HepG2 (cell line): Measurements from ENCODE around the gene UPK1A. TPM values are rescaled to one million over a fixed set of nuclear protein-coding genes. Genes with fewer than 3 reads are reported as not detected.

ENCODE experiments used
- ASH2L ChIP-seq: fragments of 300-600, 200-600 bp; sonication (generic); IDR thresholded peaks from 2 replicates; pipeline ENCODE4 v1.7.0; 2017; ENCODE audit warnings: low read depth, mild to moderate bottlenecking, moderate library complexity, mixed read lengths, low read length; ENCODE audit not compliant: insufficient read length
- CHD4 ChIP-seq: fragments of 200-600 bp; sonication (generic); IDR thresholded peaks from 2 replicates; pipeline ENCODE4 v1.7.0; 2017; ENCODE audit warnings: mild to moderate bottlenecking, low read length, borderline replicate concordance
- CTCF ChIP-seq: sonication (generic); formaldehyde crosslinking; IDR thresholded peaks from 2 replicates; pipeline ENCODE4 v1.5.0; 2020; ENCODE audit warnings: mild to moderate bottlenecking, missing genetic modification reagents, moderate library complexity
- ELF3 ChIP-seq: IDR thresholded peaks from 2 replicates; pipeline ENCODE4 v1.6.1; 2016; ENCODE audit warnings: missing genetic modification reagents, missing compliant biosample characterization
- ELF4 ChIP-seq: sonication (generic); formaldehyde crosslinking; IDR thresholded peaks from 2 replicates; pipeline ENCODE4 v1.5.0; 2020; ENCODE audit warnings: missing genetic modification reagents, mild to moderate bottlenecking, moderate library complexity, borderline replicate concordance
- FIP1L1 ChIP-seq: fragments of 200-400 bp; formaldehyde crosslinking; IDR thresholded peaks from 2 replicates; pipeline ENCODE4 v1.6.1; 2018; ENCODE audit warnings: low read depth, mild to moderate bottlenecking, low read length, moderate library complexity, borderline replicate concordance; ENCODE audit not compliant: insufficient read depth
- FOXO1 ChIP-seq: sonication (generic); formaldehyde crosslinking; IDR thresholded peaks from 2 replicates; pipeline ENCODE4 v1.4.0; 2020; ENCODE audit warnings: missing genetic modification reagents
- GABPB1 ChIP-seq: IDR thresholded peaks from 2 replicates; pipeline ENCODE4 v1.6.1; 2016; ENCODE audit warnings: mild to moderate bottlenecking, missing genetic modification reagents, moderate library complexity, missing compliant biosample characterization
- JARID2 ChIP-seq: sonication (generic); formaldehyde crosslinking; IDR thresholded peaks from 2 replicates; pipeline ENCODE4 v1.8.1; 2023; ENCODE audit warnings: missing genetic modification reagents, inconsistent platforms; ENCODE audit not compliant: insufficient replicate concordance
- NCOA1 ChIP-seq: sonication (generic); formaldehyde crosslinking; IDR thresholded peaks from 2 replicates; pipeline ENCODE4 v1.9.0; 2021; ENCODE audit warnings: missing genetic modification reagents
- NCOA5 ChIP-seq: sonication (generic); formaldehyde crosslinking; IDR thresholded peaks from 2 replicates; pipeline ENCODE4 v1.4.0; 2020; ENCODE audit warnings: missing genetic modification reagents
- NR1H2 ChIP-seq: sonication (generic); formaldehyde crosslinking; IDR thresholded peaks from 2 replicates; pipeline ENCODE4 v1.8.1; 2022; ENCODE audit warnings: low read depth, missing genetic modification reagents, borderline replicate concordance
- POGZ ChIP-seq: sonication (generic); formaldehyde crosslinking; IDR thresholded peaks from 2 replicates; pipeline ENCODE4 v1.4.0; 2020; ENCODE audit warnings: mild to moderate bottlenecking, missing genetic modification reagents
- RBFOX2 ChIP-seq: fragments of 200-400 bp; formaldehyde crosslinking; IDR thresholded peaks from 2 replicates; pipeline ENCODE4 v1.6.1; 2017; ENCODE audit warnings: low read depth, mild to moderate bottlenecking, low read length
- SKI ChIP-seq: fragments of 450-650 bp; IDR thresholded peaks from one replicate; pipeline ENCODE4 v1.6.1; 2018; ENCODE audit warnings: mild to moderate bottlenecking; ENCODE audit not compliant: partially characterized antibody
- SOX13 ChIP-seq, 3 experiments: fragments of 450-650 bp in 1 of 3; sonication (generic) in 1 of 3; formaldehyde crosslinking in 1 of 3; IDR thresholded peaks in 2 of 3; conservative IDR thresholded peaks in 1 of 3; 2 replicates each; pipeline versions ENCODE4 v1.5.0 to v1.6.1; 2016 to 2020; ENCODE audit warnings: antibody characterized with exemption in 1 of 3, mild to moderate bottlenecking in 1 of 3, missing compliant biosample characterization in 1 of 3, missing genetic modification reagents in 1 of 3, moderate library complexity in 1 of 3
- TEAD3 ChIP-seq: optimal IDR thresholded peaks from 2 replicates; pipeline ENCODE3; 2016; ENCODE audit warnings: borderline replicate concordance
- YY1 ChIP-seq: IDR thresholded peaks from 2 replicates; pipeline ENCODE4 v1.6.1; 2011; ENCODE audit warnings: low read length, low read depth, moderate library complexity, mild to moderate bottlenecking; ENCODE audit not compliant: insufficient read depth, insufficient replicate concordance
- ZFP36 ChIP-seq: fragments of 150-350 bp; IDR thresholded peaks from 2 replicates; pipeline ENCODE4 v1.6.1; 2018; ENCODE audit warnings: borderline replicate concordance, low read length, low read depth; ENCODE audit not compliant: partially characterized antibody
- ZNF230 ChIP-seq: sonication (generic); formaldehyde crosslinking; IDR thresholded peaks from 2 replicates; pipeline ENCODE4 v1.4.0; 2020; ENCODE audit warnings: mild to moderate bottlenecking, missing genetic modification reagents
- ZNF253 ChIP-seq: sonication (generic); formaldehyde crosslinking; IDR thresholded peaks from 2 replicates; pipeline ENCODE4 v1.8.0; 2022; ENCODE audit warnings: mild to moderate bottlenecking, missing genetic modification reagents, borderline replicate concordance
- ZNF496 ChIP-seq: sonication (generic); formaldehyde crosslinking; IDR thresholded peaks from 2 replicates; pipeline ENCODE4 v1.8.1; 2023; ENCODE audit warnings: mild to moderate bottlenecking, moderate library complexity, missing genetic modification reagents; ENCODE audit not compliant: insufficient replicate concordance
- polyA plus RNA-seq, 8 experiments: library from polyadenylated mRNA; depleted of rRNA in 3 of 8; stranded (reverse) in 7 of 8; unstranded in 1 of 8; fragments of >200 nt; fragmentation: Illumina TruSeq in 4 of 8; extraction: Trizol in 4 of 8; gene quantifications; 2 replicates each; pipeline versions ENCODE4 v1.2.1 to v1.2.3, GENCODE V29; 2011 to 2016; ENCODE audit warnings: low read depth in 4 of 8, missing spikeins in 1 of 8, mixed read lengths in 1 of 8; ENCODE audit not compliant: insufficient read depth in 1 of 8
- total RNA-seq, 5 experiments: library from RNA; depleted of rRNA; stranded (reverse); fragments of >200 nt; fragmentation: Illumina TruSeq; extraction: Trizol; gene quantifications; 2 replicates each; pipeline ENCODE4 v1.2.3, GENCODE V29; 2016; ENCODE audit warnings: low read depth in 1 of 5
- TF ChIP-seq, protein P1 (sequence below): sonication (generic); formaldehyde crosslinking; IDR thresholded peaks from 2 replicates; pipeline ENCODE4 v1.5.0; 2020; ENCODE audit warnings: missing genetic modification reagents
- TF ChIP-seq, protein P2 (sequence below): sonication (generic); formaldehyde crosslinking; IDR thresholded peaks from 2 replicates; pipeline ENCODE4 v1.4.0; 2020; ENCODE audit warnings: missing genetic modification reagents, borderline replicate concordance
- TF ChIP-seq, protein P3 (sequence below): sonication (generic); formaldehyde crosslinking; IDR thresholded peaks from 2 replicates; pipeline ENCODE4 v1.4.0; 2020; ENCODE audit warnings: mild to moderate bottlenecking, missing genetic modification reagents

Gene UPK1A
- total and polyA plus RNA-seq, 2 of the 13 experiments (the other 11 are each of a cell fraction or from before 2014, with no cell fraction given) = 2.9 TPM; not detected in 1

DNA sequence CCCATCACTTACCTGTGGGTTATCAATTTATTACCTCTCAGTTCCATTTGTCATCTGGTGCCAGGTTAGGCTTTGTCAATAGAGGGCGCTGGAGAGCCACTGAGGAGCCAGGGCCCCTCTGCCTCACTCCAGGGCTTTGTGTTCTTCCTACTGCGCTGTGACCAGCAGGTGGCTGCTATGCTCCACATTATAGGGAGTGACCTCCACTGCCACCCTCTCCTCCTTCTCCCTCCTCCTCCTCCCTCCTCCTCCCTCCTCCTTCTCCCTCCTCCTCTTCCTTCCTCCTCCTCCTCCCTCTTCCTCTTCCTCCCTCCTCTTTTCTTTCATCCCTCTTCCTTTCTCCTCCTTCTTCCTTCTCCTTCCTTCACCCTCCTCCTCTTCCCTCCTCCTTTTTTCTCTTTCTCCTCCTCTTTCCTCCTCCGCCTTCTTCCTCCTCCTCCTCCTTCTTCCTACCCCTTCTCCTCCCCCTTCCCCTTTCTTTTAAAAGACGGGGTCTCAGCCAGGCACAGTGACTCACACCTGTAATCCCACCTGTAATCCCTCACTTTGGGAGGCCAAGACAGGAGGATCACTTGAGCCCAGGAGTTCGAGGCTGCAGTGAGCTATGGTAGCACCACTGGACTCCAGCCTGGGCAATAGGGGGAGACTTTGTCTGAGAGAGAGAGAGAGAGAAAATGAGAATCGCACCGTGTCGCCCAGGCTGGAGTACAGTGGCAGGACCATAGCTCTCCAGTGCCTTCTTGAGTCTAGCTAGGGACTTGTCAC, 27.7 kb downstream of the UPK1A start (continued):
- TF ChIP-seq ZNF230 (no peak), GABPB1 (peak; percentile 51; the same call in 1 of the 2 replicates), NCOA1 (no peak), SKI (no peak), ELF4 (CRISPR knock-in tag) (no peak), RBFOX2 (no peak), CHD4 (no peak), ZFP36 (peak; percentile 13), ASH2L (no peak), NR1H2 (CRISPR knock-in tag) (no peak), FIP1L1 (no peak), YY1 (peak; percentile 54), CTCF (peak; percentile 97), POGZ (CRISPR knock-in tag) (no peak), NCOA5 (no peak), ZNF253 (CRISPR knock-in tag) (no peak), ZNF496 (CRISPR knock-in tag) (no peak), JARID2 (CRISPR knock-in tag) (peak; percentile 67), TEAD3 (CRISPR knock-in tag) (peak; percentile 54), SOX13 (IDR thresholded peaks at IDR 0.05) (no peak), SOX13 (CRISPR knock-in tag; conservative IDR thresholded peaks at IDR 0.05 in 1 of 2, IDR thresholded peaks at IDR 0.05 in 1 of 2) (peak in 1 of 2 experiments; percentile 18; a peak in 1 of 4 replicates), FOXO1 (CRISPR knock-in tag) (0 out of 2 replicates have a peak, but pooled peaks have one; percentile 52), ELF3 (CRISPR knock-in tag) (0 out of 2 replicates have a peak, but pooled peaks have one; percentile 44)
- TF ChIP-seq, protein P1, sequence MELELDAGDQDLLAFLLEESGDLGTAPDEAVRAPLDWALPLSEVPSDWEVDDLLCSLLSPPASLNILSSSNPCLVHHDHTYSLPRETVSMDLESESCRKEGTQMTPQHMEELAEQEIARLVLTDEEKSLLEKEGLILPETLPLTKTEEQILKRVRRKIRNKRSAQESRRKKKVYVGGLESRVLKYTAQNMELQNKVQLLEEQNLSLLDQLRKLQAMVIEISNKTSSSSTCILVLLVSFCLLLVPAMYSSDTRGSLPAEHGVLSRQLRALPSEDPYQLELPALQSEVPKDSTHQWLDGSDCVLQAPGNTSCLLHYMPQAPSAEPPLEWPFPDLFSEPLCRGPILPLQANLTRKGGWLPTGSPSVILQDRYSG (CRISPR knock-in tag) = no peak
- TF ChIP-seq, protein P2, sequence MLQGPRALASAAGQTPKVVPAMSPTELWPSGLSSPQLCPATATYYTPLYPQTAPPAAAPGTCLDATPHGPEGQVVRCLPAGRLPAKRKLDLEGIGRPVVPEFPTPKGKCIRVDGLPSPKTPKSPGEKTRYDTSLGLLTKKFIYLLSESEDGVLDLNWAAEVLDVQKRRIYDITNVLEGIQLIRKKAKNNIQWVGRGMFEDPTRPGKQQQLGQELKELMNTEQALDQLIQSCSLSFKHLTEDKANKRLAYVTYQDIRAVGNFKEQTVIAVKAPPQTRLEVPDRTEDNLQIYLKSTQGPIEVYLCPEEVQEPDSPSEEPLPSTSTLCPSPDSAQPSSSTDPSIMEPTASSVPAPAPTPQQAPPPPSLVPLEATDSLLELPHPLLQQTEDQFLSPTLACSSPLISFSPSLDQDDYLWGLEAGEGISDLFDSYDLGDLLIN (CRISPR knock-in tag) = no peak
- TF ChIP-seq, protein P3, sequence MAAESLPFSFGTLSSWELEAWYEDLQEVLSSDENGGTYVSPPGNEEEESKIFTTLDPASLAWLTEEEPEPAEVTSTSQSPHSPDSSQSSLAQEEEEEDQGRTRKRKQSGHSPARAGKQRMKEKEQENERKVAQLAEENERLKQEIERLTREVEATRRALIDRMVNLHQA (CRISPR knock-in tag) = no peak
